Stimulated activated CD8-positive, alpha-beta memory T cell treated with anti-CD3 and anti-CD28 coated beads, Interleukin-12 subunit alpha, Interleukin-12 subunit beta, amount 100 ng/mL, for 1 hour (primary cell): Measurements from ENCODE around the gene CMIP.
"Not testable (repeated sequence)": the region's sequence is repeated elsewhere in the genome, so short reads cannot be mapped to it uniquely, and the experiment has no call there.

Experiments
- DNase-seq: peaks from one replicate; pipeline ENCODE4 v3.0.0-alpha.2; 2020; ENCODE audit warnings: low read depth

Gene CMIP

DNA sequence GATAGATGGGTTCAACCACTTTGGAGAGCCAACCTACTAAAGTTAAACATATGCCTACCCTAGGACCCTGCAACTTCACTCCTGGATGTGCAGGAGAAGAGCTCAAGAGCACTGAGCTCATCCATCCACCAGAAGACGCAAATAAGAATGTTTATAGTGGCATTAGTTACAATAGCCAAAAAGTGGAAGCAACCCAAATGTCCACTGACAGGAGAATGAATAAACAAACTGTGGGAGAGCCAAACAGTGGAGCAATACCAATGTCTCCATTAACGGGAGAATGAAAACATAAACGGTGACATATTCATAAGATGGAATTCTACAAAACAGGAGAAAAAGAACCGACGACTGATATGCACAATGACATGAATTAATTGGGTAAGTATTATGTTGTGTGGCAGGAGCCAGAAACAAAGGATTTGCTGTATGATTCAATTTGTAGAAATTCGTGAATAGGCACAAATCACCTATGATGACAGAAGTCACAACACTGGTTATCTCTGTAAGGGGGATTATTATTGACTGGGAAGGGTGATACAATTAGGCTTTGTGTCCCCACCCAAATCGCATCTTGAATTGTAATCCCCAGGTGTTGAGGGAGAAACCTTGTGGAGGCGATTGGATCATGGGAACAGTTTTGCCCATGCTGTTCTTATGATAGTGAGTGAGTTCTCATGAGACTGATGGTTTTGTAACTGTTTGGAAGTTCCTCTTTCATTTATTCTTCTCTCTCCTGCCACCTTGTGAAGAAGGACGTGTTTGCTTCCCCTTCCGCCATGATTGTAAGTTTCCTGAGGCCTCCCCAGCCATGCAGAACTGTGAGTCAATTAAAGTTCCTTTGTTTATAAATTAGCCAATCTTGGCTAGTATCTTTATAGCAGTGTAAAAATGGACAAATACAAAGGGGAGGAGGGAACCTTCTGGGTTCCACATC lies 276.6 kb downstream of the CMIP start:
- DNase-seq, result no peak

DNA sequence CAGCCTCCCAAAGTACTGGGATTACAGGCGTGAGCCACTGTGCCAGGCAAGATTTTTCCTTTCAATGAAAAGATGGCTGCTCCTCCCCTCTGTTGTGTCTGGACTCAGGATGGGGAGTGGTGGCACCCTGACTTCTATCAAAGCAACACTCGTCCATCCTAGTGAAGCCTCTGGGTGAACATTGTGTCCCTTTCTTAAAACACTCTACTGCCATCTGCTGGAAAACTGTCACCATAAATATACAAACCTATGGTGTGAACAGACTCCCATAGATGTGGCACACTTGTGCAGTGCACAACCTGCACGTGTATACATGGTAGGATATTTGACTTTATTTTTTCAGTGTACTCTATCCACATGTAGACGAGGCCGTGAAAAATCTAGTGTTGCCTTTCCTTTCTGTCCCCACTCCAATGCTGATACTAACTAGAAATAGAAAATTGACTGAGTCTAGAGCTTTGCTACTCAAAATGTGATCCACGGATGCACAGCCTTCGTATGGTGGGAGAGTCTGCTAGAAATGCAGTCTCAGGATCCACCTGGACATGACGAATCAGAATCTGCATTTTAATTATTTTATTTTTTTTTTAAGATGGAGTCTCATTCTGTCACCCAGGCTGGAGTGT lies 278.6 kb downstream of the CMIP start:
- DNase-seq, result no peak

DNA sequence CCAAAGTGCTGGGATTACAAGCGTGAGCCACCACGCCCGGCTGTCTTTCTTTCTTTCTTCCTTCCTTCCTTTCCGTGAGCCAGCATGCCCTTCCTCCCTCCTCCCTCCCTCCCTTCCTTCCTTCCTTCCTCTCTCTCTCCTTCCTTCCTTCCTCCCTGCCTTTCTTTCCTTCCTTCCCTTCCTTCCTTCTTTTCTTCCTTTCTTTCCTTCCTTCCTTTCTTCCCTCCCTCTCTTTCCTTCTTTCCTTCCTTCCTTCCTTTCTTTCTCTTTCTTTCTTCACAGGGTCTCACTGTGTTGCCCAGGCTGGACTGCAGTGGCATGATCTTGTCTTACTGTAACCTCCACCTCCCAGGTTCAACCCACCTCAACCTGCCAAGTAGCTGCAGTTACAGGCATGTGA lies 283.8 kb downstream of the CMIP start:
- DNase-seq, result no peak

DNA sequence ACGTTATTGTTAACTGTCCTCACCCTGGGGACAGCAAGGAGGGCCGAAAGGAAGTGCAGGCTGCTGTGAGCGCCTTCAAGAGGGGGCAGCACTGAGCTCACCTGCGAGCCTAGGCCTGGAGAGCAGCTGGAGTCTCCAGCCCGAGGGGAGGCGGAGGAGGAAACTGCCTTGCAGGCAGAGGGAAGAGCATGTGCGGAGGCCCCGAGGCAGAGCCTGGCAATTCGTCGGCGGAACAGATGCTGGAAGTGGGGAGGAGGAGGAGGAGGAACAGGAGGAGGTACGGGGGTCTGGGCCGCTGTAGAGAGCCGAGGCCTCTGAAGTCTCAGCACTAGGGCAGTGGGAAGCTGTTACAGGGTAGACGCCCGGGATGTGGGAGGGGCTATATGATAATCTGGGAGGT lies 284.8 kb downstream of the CMIP start:
- no peak for DNase-seq

DNA sequence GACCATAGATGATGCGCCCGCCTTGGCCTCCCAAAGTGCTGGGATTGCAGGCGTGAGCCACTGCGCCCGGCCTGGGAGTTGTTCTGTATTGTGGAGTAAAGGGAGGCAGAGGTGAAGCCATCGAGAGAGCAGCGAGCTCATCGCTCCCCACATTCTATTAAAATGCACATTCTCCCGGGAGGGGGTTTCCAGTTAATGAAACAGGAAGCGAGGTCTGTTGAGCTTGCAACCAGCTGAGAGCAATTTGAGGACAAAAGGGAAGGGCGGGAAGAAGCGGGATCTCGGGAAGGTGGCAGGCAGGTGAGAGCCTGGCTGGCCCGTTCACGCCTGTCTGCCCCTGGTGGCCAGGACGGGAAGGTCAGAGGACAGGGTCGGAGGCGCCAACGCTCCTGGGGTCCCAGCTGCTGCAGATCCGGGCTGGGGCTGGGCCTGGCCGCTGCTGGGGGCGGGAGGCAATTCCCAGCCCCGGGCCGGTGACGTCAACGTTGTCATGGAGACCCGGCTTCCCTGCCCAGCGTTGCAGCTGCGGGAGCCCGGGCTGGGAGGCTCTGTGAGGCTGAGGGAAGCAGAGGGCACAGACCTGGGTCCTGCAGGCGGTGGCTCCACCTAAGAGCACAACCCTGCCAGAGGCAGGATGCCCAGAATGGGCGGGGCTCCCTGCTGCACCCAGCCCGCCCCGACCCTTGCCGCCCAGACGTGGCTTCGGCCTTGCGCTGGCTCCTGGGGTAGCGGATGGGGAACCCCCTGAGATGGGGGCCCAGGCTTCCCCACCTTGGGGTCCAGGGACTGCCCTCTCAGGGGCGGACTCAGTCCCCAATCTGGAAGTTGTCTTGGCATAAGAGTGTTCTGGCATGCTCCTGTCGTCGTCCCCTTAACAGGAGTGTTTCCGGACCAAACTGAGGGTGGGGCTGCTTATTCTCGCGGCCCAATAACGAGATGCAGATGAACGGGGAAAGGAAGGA lies 285.8 kb downstream of the CMIP start:
- DNase-seq, result peak; percentile 19

DNA sequence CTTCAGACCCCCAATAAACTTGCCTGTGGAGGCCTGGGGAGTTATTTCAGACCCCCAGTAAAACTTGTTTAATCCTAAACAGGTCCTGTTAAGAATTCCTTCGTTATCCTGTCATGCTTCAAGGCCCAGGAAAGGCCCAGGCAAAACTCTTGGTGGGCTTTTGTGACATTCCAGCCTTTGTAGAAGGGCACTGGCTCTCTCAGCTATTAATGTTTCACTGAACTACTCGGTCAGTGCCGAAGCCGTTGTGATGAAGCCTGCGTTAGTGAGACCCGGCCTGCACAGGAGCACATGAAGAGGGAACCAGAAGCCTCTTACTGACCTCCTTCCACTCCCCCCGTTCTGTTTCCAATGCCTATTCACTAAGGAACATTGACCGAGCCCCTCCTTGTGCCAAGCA lies 287.0 kb downstream of the CMIP start:
- DNase-seq, result no peak

DNA sequence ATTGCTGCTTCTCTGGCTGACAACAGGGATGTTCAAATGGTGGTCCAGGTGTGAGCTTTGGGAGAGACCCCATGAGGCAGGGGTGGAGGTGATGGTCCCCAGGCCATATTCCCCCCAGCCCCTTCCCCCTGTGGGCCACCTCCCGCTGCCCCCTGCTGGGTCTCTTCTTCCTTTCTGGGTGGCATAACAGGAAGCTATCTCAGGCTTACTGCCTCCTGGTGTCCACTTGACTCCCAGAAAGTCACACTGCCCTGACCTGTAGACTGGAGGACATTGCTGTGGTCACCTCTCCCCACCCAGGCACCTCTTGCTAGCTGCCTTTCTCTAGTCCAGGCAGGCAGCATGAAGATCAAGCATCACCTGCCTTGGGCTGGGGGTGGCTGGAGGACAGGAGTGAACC lies 288.1 kb downstream of the CMIP start:
- no peak for DNase-seq

DNA sequence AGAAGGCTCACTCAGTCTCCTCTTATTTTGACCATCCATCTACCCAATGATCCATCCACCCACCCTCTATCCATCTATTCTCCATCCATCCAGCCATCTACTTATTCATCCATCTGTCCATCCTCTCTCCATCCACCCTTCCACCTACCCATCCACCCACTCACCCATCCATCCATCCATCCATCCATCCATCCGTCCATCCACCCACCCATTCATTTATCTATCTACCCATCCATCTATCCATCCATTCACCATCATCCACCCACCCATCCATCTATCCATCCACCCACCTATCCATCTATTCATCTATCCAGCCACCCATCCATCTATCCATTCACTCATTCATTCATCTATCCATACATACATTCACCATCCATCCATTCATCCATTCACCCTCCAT lies 288.7 kb downstream of the CMIP start:
- DNase-seq, result no peak

DNA sequence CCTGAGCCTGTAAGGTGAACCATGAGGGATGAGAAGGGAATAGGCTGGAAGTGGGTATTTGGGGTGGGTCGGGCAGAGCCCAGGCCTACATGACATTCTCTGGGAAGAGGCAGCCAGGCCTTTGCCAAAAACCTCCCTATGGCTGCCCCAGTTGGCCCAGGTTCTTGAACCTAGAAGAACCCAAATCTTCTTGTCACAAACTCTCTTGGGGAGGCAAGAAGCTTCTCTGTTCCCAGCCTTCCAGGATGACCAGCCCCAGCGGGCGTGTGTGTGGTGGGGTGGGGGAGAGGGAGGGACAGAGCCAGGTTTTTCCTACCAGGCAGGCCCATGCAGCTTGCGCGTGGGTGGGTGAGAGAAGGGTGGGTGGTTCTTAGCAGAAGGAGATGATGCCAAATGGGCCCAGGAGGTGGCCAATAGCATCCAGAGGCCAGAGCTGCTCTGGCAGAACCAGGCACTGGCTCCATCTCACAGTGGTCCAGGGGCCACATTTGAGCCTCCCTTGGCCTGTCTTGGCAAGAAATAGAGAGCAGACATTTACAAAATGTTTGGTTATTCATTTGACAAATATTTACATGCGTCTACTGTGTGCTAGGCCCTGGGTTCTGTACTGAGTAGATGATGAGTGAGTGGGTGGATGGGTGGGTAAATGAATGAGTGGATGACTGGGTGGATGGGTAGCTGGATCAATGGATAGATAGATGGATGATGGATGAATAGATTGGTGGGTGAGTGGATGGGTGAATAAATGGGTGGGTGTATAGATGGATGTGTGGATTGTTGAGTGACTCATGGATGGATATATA lies 290.2 kb downstream of the CMIP start:
- no peak for DNase-seq

DNA sequence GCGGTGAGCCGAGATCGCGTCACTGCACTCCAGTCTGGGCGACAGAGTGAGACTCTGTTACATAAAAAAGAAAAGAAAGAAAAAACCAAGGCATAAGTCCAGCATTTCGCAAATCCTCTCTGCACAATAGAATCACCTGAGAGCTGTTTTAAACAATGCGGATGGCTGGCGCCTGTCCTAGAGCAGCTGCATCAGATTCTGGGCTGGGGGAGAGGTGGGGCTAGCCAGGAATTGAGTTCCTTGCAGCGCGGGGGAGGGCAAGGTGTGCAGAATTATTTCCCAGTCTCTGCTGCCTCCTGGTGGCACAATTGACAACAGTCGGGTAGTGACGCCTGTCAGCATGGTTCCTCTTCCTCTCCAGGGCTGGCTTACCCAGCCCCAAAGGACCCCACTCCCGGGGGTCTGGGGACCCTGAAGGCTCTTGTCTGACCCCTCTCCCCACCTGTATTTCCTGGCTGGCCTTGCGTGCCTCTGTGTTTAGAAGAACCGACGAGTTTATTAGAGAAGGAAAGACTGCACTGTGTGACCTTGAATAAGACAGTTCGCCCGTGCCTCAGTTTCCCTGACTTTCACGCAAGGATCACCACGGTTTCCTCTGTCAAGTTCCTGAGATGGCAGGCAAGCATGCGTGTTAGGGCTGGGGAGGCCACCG lies 293.4 kb downstream of the CMIP start:
- DNase-seq, result peak; percentile 83

DNA sequence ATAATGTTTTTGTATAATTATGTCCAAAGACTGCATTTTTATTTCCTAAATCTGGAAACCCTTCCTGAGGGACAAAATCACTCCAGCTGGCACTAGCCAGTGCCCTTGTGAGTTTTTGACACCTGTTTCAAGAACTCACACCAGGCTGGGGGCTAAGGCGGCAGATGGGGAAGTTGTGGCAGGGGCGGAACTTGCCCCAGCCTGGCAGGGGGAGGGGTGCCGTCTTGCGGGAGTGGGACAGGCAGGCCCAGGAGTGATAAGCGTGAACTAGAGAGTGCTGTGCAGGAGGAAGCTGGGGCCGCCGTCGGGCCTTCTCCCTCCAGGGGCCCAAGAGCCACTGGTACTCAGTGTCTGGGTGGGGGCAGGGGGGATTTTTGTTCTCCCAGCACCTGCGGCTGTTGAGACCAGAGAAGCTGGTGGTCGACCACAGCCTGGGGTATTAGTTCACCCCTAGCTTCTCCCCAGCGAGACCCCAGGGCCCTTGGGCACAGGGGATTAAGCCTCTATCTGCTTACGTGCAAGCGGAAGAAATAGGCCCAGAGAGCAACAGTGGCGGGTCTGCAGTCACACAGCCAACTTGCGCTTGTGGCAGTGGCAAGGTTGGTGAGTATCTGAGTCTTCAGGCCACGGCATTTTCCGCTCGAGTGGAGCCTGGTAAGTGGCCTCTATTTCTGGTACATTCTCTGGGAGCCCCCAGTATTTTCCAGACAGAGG lies 294.3 kb downstream of the CMIP start:
- DNase-seq, result no peak

DNA sequence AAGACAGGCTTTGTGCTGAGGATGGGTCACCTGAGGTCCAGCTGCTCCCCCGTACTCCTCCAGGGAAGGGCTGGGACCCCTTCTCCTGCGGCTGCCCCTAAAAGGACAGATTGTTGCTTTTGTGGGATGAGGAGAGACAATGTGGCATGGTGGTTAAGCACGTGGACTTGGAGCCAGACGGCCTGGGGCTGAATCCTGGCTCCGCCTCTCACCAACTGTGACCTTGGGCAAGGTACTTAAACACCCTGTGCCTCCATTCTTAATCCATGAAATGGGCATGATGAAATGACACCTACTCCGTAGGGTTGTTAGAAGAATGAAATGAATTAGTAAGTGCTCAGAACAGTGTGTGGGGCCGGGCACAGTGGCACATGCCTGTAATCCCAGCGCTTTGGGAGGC lies 294.9 kb downstream of the CMIP start:
- DNase-seq, result no peak

DNA sequence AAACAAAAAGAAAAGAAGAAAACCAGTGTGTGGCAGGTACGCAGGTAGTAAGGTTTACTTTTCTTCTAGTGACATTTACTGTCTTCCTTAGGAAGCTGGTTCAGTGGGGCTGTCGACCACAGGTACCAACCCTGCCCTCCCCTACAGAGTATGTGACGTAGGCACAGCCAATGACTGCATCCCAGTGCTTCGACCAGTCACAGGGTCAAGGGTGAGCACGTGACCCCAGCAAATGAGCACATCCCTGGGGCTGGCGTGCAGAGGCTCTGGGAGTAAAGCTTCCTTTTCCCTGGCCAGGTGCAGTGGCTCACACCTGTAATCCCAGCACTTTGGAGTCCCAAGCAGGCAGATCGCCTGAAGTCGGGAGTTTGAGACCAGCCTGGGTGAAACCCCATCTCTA lies 295.6 kb downstream of the CMIP start:
- no peak for DNase-seq

DNA sequence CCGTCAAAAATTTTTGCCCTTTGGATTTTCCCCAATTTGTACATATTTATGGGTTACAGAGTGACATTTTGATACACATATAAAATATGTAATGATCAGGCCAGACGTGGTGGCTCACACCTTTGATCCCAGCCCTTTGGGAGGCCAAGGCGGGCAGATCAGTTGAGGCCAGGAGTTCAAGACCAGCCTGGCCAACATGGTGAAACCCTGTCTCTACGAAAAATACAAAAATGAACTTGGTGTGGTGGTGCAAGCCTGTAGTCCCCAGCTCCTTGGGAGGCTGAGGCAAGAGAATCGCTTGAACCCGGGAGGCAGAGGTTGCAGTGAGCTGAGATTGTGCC lies 296.8 kb downstream of the CMIP start:
- DNase-seq, result not testable (repeated sequence)

DNA sequence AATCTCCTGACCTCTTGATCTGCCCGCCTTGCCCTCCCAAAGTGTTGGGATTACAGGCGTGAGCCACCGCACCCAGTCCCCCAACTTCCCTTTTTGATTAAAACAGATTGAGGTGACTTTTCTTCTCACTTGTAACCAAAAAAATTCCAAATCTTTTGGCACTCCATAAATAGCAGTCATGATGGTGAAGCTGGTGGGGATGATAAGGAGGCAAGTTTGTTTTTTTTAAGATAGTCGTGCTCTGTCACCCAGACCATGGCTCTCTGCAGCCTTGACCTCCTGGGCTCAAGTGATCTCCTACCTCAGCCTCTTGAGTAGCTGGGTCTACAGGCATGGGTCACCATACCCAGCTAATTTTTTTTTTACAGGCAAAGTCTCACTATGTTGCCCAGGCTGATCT lies 299.8 kb downstream of the CMIP start:
- DNase-seq, result no peak

DNA sequence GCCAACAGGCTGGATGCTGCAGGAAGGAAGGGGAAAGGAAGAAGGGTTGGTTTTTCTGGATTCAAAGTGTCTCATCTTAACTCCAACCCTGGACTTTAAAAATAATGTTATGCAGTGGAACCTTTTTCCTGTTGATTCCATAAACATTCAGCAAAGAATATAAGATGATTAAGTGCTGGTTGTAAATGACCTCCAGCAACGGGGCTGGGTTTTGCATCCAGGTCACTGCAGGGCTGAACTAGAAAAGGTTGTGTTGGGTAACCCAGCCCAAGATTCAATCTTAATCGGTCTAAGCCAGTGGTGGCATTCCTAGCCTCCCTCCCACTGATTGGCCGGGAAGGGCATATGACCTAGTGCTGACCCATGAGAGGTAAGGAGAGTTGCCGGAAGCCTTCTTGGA lies 300.3 kb downstream of the CMIP start:
- no peak for DNase-seq

DNA sequence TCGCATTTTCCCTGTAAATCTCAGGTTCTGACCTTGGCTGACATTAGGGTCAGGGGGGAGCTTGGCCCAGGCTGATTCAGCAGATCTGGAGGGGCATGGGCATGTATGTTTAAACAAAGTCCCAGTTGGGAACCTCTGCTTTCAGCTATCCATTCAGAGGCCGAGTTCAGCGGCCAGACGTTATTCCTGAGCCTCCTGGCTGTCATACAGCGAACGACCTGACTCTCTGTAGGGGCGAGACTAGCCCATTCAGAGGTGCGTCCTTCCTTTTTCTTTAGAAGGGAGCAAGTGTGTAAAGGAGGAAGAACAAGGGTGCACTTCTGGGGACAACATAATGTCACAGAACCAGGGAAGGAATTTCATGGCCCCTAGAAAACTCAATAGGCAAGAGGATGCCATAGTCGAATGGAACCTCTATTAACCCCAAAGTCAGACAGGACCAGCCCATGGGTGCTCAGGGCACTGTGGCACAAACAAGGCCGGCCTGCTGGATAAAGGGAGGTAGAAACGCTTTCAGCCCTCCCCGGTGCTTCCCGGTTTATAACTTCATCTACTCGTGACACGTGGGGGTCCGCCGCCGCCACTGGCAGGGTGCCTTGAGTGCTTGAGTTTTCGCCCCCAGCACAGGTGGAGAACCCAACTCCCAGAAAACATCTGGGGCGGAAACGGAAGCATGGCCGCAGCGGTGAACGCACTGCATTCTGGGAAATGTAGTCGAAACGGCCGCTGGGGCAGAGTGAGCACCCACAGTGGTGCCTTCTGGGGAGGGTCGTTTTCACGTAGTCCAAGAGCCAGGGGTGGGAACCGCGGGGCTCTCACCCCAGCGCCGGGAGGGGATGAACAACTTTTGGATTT lies 301.3 kb downstream of the CMIP start:
- DNase-seq, result peak; percentile 57

DNA sequence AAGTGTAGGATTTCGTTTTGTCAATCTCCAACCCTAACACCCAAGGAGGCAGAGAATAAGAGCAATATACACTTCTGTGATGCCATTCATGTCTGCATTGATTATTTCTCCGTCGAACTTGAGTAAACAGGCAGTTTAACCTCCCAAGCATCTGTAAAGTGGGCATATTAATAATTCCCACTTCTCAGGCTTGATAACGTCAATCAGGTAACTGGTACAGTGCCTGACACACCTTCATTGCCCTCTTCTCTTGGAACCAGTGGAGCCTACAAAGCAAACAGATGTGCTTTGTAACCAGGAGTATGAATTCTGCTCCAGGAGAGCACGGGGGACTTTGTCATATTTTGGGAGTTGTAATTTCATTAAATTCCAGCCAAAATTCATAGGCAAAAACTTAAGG lies 302.0 kb downstream of the CMIP start:
- no peak for DNase-seq

DNA sequence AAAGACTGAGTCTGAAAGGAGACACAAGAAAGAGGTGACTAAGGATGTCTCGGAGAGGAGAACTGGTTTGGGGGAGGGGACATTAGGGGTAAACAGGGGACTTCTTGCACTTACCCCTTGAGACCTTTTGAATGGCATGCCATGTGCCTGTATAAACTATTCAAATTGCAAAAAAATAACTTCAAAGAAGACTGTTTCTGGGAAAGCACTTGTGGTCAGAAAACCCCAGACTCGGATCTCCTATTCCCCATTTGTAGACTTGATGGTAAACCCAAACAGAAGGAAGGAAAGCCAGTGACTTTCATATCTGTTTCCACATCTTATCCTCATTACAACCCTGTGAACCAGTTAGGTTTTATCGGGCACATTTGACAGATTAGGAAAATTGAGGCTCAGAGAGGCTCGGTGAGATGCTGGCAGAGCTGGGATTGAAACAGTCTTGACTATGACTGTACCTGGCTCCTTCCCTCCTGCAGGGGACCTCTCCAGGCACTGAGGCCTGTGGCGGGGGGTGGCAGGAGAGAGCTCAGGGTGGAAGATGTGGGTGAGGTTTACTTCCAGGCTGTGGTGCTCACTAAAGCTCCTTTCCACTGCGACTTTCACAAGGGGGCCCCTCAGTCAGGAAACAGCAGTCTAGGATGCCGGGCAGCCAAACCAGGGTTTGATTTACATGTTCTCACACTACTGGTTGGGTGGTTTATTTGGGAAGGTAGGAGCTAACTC lies 304.0 kb downstream of the CMIP start:
- no peak for DNase-seq
